Measurements from ENCODE around the gene HLA-DPB1. TPM values are rescaled to one million over a fixed set of nuclear protein-coding genes. Genes with fewer than 3 reads are reported as not detected.

HLA-DPB1 gene
- total and polyA plus RNA-seq, 2 of the 4 experiments (the other 2 are of a cell fraction) = 7.7 to 10.7 TPM

DNA sequence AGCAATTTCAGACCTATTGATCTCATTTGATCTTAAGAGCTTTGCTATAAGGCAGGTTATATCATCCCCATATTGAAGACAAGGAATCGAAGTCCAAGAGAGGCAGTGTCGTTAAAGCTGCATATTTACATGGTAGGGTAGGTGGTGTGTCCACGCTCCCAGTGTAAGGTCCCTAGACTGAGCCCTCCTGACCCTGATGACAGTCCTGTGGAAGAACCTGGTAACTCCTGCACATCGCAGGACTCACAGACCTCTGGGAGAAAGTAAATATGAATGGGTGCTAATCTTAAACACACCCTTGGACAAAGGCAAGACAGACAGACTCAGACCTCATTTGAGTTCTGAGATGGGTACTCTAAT is 602 bp upstream of the HLA-DPB1 start:
- intact Hi-C loops (cut with micrococcal nuclease) = no loop called here
- H3K14ac ChIP-seq (replicated peaks; ENCODE audit: low read depth, low read length) = no peak overlapping the region
- H2BK120ac ChIP-seq (ENCODE audit: low read depth, low read length) = no peak overlapping the region
- no peak overlapping the region for H3K23ac ChIP-seq (ENCODE audit: low read depth, low read length)
- DNase-seq (no peak), ATAC-seq (ENCODE audit: low read depth) (no peak)
- no peak overlapping the region for H2BK15ac ChIP-seq (ENCODE audit: low read depth, low read length)
- no peak overlapping the region for H4K5ac ChIP-seq (ENCODE audit: low read depth, low read length)
- no peaks in the 10 kb centered on the region for H3K36me3 ChIP-seq (ENCODE audit: control insufficient read depth, insufficient read depth, low read length)
- dilution Hi-C loops (cut with HindIII; ENCODE audit: low sequenced_read_pairs, unreplicated experiment) = no loop called here
- H3K4ac ChIP-seq (ENCODE audit: low read depth, low read length) = no peak overlapping the region
- no peak overlapping the region for H2AFZ ChIP-seq (replicated peaks; ENCODE audit: low read length, poor library complexity)
- no peak overlapping the region for H3K9ac ChIP-seq (ENCODE audit: low read depth, low read length)
- no peak overlapping the region for H2AK5ac ChIP-seq (ENCODE audit: low read depth, low read length)
- H2BK5ac ChIP-seq (ENCODE audit: low read depth, low read length, poor library complexity, severe bottlenecking) = no peak overlapping the region
- no peak overlapping the region for H4K91ac ChIP-seq (ENCODE audit: insufficient read depth, low read depth, low read length)
- no peaks in the 10 kb centered on the region for H3K79me1 ChIP-seq (ENCODE audit: low read depth in 1 of 2, low read length in 2 of 2)
- no peak overlapping the region for H3K27ac ChIP-seq (ENCODE audit: insufficient read depth, low read length)
- TF ChIP-seq MXI1 (IDR thresholded peaks at IDR 0.05; ENCODE audit: borderline replicate concordance, low read depth, low read length) (no peak), RAD21 (IDR thresholded peaks at IDR 0.05; ENCODE audit: low read length) (no peak), SMC3 (IDR thresholded peaks at IDR 0.05; ENCODE audit: low read depth, low read length) (no peak), MAFK (IDR thresholded peaks at IDR 0.05; ENCODE audit: low read depth, low read length) (no peak)
- ChIA-PET POLR2A (ENCODE audit: unreplicated experiment) (no interaction called here), CTCF (no interaction called here)
- no peak overlapping the region for H3K56ac ChIP-seq (ENCODE audit: extremely low read depth, insufficient read depth, low read length)
- no peaks in the 10 kb centered on the region for H3K9me1 ChIP-seq (ENCODE audit: insufficient read depth, low read length)
- H3K9me3 ChIP-seq (ENCODE audit: control insufficient read depth, insufficient read depth, low read length) = no peaks in the 10 kb centered on the region
- no peak overlapping the region for H2BK20ac ChIP-seq (ENCODE audit: low read depth, low read length)
- no peak overlapping the region for H4K8ac ChIP-seq (ENCODE audit: low read depth in 2 of 2, low read length in 2 of 2)
- no peak overlapping the region for H2AK9ac ChIP-seq (replicated peaks; ENCODE audit: low read depth, low read length, poor library complexity)
- no peaks in the 10 kb centered on the region; the same call in 1 of the 2 replicates for H3K4me1 ChIP-seq (ENCODE audit: control insufficient read depth, insufficient read depth, low read length)
- H3K27me3 ChIP-seq (ENCODE audit: control insufficient read depth, insufficient read depth, low read length) = peaks cover 28% of the 10 kb centered on the region
- H4K20me1 ChIP-seq (ENCODE audit: insufficient read depth, low read length) = no peaks in the 10 kb centered on the region
- H3K4me2 ChIP-seq (ENCODE audit: low read depth, low read length) = no peak overlapping the region
- H3K4me3 ChIP-seq (ENCODE audit: insufficient read depth, low read depth, low read length) = no peak overlapping the region
- no TSS peak for BruUV-seq (replicated peaks)
- H3K18ac ChIP-seq (ENCODE audit: low read depth, low read length) = no peak overlapping the region
- WGBS, 2 experiments (ENCODE audit: extremely low coverage in 2 of 2, insufficient read length in 1 of 2) = no CpG with 5 or more reads among the region's 4 CpGs
- in situ Hi-C loops (cut with MboI; ENCODE audit: low sequenced_read_pairs) = no loop called here

Data from IMR-90 (cell line).